A549 (cell line): ENCODE data around the gene KLKB1. TPM values are rescaled to one million over a fixed set of nuclear protein-coding genes. Genes with fewer than 3 reads are reported as not detected.

ENCODE experiments used
- ATAC-seq, 2 experiments: fragments of 200-7000 bp in 1 of 2; fragments of >200 bp in 1 of 2; cut with Nextera tagmentation in 1 of 2; cut with Tn5 transposase in 1 of 2; 3 replicates each; pipeline versions ENCODE4 v1.8.0 to v1.9.1; 2018 to 2020; ENCODE audit warnings: mild to moderate bottlenecking in 1 of 2, moderate library complexity in 1 of 2
- CTCF ChIA-PET: fragments of 300-600 bp; sonication (Branson Sonifier 250); formaldehyde crosslinking; extraction: SDS; loops from one replicate; lab custom pipeline; 2021; ENCODE audit warnings: antibody characterized with exemption, inconsistent platforms; lab: Yijun Ruan, JAX
- POLR2A ChIA-PET: fragments of 350-600 bp; formaldehyde crosslinking; extraction: SDS; loops from one replicate; lab custom pipeline; 2021; ENCODE audit warnings: antibody characterized with exemption, inconsistent platforms; lab: Yijun Ruan, JAX
- DNase-seq, 2 experiments: peaks; one replicate each; pipeline versions ENCODE4 v3.0.0 to v3.0.0-alpha.2; 2011 to 2016; ENCODE audit warnings: low read depth in 1 of 2, low spot score in 1 of 2
- FAIRE-seq: peaks from 2 replicates; lab custom pipeline; 2011; peaks lifted over from hg19 to GRCh38; lab: Jason Lieb, UNC
- H3K27ac ChIP-seq, 2 experiments: fragments of >200 bp; sonication (Bioruptor Twin); formaldehyde crosslinking; 3 replicates each; pipeline ENCODE4 v1.5.1; 2016 to 2017
- H3K4me1 ChIP-seq: fragments of >200 bp; sonication (Bioruptor Twin); formaldehyde crosslinking; 3 replicates; pipeline ENCODE4 v1.6.1; 2016
- H3K4me2 ChIP-seq: fragments of >200 bp; sonication (Bioruptor Twin); formaldehyde crosslinking; 3 replicates; pipeline ENCODE4 v1.6.1; 2016
- H3K4me3 ChIP-seq: fragments of >200 bp; sonication (Bioruptor Twin); formaldehyde crosslinking; 3 replicates; pipeline ENCODE4 v1.5.1; 2016
- H3K9me3 ChIP-seq: fragments of >200 bp; sonication (Bioruptor Twin); formaldehyde crosslinking; 3 replicates; pipeline ENCODE4 v1.6.1; 2016
- BCL3 ChIP-seq: fragments of >200 bp; sonication (Bioruptor Twin); formaldehyde crosslinking; IDR thresholded peaks from 3 replicates; pipeline ENCODE4 v1.6.1; 2016
- CBX2 ChIP-seq: fragments of 200-600 bp; sonication (generic); IDR thresholded peaks from 2 replicates; pipeline ENCODE4 v1.6.1; 2016; ENCODE audit warnings: low read depth, mild to moderate bottlenecking, borderline replicate concordance
- CTCF ChIP-seq: fragments of >200 bp; sonication (Bioruptor Twin); formaldehyde crosslinking; IDR thresholded peaks from 3 replicates; pipeline ENCODE4 v1.5.1; 2016
- ELK1 ChIP-seq: fragments of 150-350 bp; IDR thresholded peaks from 2 replicates; pipeline ENCODE4 v1.6.1; 2014; ENCODE audit warnings: low read depth, mild to moderate bottlenecking, low read length
- GATA3 ChIP-seq: IDR thresholded peaks from 2 replicates; pipeline ENCODE4 v1.6.1; 2012; ENCODE audit warnings: borderline replicate concordance
- HES2 ChIP-seq: fragments of >200 bp; sonication (Bioruptor Twin); formaldehyde crosslinking; IDR thresholded peaks from 2 replicates; pipeline ENCODE4 v1.6.1; 2016
- MYC ChIP-seq: IDR thresholded peaks from 2 replicates; pipeline ENCODE4 v1.6.1; 2012; ENCODE audit warnings: mild to moderate bottlenecking, inconsistent platforms, low read length, improper control_type of control experiment, borderline replicate concordance
- RAD21 ChIP-seq, 2 experiments: fragments of >200 bp in 1 of 2; sonication (Bioruptor Twin) in 1 of 2; formaldehyde crosslinking in 1 of 2; IDR thresholded peaks in 1 of 2; conservative IDR thresholded peaks in 1 of 2; 2 replicates in 1 of 2; 3 replicates in 1 of 2; pipeline ENCODE4 v1.6.1; 2012 to 2018; ENCODE audit warnings: inconsistent platforms in 1 of 2
- RFX5 ChIP-seq: fragments of 450-650 bp; IDR thresholded peaks from 2 replicates; pipeline ENCODE4 v1.7.1; 2014; ENCODE audit warnings: antibody characterized with exemption, mild to moderate bottlenecking, moderate library complexity
- RNF2 ChIP-seq: fragments of 200-600 bp; sonication (generic); IDR thresholded peaks from 2 replicates; pipeline ENCODE4 v1.6.1; 2016; ENCODE audit warnings: low read depth, mild to moderate bottlenecking, antibody characterized with exemption, moderate library complexity, borderline replicate concordance
- SMC3 ChIP-seq: fragments of >200 bp; sonication (Bioruptor Twin); formaldehyde crosslinking; IDR thresholded peaks from 3 replicates; pipeline ENCODE4 v1.6.1; 2018; ENCODE audit warnings: inconsistent platforms
- WGBS: methylation state at CpG from one replicate; pipeline ENCODE4 v1.1.6; 2017; ENCODE audit errors: missing lambda C conversion rate; 5-methylcytosine and 5-hydroxymethylcytosine counted together
- polyA plus RNA-seq, 4 experiments: library from polyadenylated mRNA; depleted of rRNA in 3 of 4; stranded (reverse); fragments of >200 nt; fragmentation: RNase III in 1 of 4; extraction: RNeasy Plus Mini Kit Qiagen cat#74134 plus additional on column Dnase treatment in 1 of 4; gene quantifications; 2 replicates in 3 of 4; 3 replicates in 1 of 4; pipeline ENCODE4 v1.2.3, GENCODE V29; 2011 to 2017

Gene KLKB1
- polyA plus RNA-seq, 2 of the 4 experiments (the other 2 are of a cell fraction) = 0.08 TPM; not detected in 1

- Histone ChIP-seq H3K4me2 (no peak overlapping the region), H3K9me3 (no peaks in the 10 kb centered on the region), H3K4me1 (no peaks in the 10 kb centered on the region), H3K27ac (no peak overlapping the region), H3K4me3 (no peak overlapping the region)
- ChIA-PET POLR2A (no interaction called here), CTCF (interaction anchor here (0.7 to 2.2 kb wide), 7 partner anchors 10 to 268 kb away, joined by 3 to 17 read pairs (median 5); partner anchors contain the start of gene MTNR1A)
- no peak for ATAC-seq
- WGBS = 51% methylated on average over 4 of the region's 4 CpGs
- no peak for DNase-seq
- no peak for FAIRE-seq
- no peak for TF ChIP-seq CBX2
- no peak for TF ChIP-seq HES2
- TF ChIP-seq, all 56 proteins: peak for 0
These were observed 69.2 kb downstream of the KLKB1 start for GRCh38 chr4:186296481-186296880.

GRCh38 chr4:186297013-186297645 lies 69.8 kb downstream of the KLKB1 start:
- CTCF ChIA-PET = interaction anchor here (0.7 to 2.2 kb wide), 7 partner anchors 9 to 290 kb away, joined by 3 to 17 read pairs (median 5); no protein-coding TSS in a partner anchor
- TF ChIP-seq ELK1 (no peak), CTCF (peak; percentile 62), RAD21 (conservative IDR thresholded peaks at IDR 0.05 in 1 of 2, IDR thresholded peaks at IDR 0.05 in 1 of 2) (peak; percentile 74 to 75), SMC3 (peak; percentile 58; the same call in 2 of the 3 replicates)
- FAIRE-seq = no peak
- peak in 1 of 2 experiments; percentile 56; a peak in 3 of 6 replicates for ATAC-seq
- no peaks in the 10 kb centered on the region for H3K9me3 ChIP-seq
- no peaks in the 10 kb centered on the region for H3K4me1 ChIP-seq
- H3K27ac ChIP-seq = no peak overlapping the region
- H3K4me2 ChIP-seq = no peak overlapping the region
- H3K4me3 ChIP-seq = no peak overlapping the region
- 59% methylated on average over 16 of the region's 21 CpGs for WGBS
- DNase-seq = peak; percentile 23 to 54
- POLR2A ChIA-PET = no interaction called here

- 93% methylated on average over 25 of the region's 39 CpGs for WGBS
- Histone ChIP-seq H3K4me1 (no peaks in the 10 kb centered on the region), H3K4me3 (no peak overlapping the region), H3K4me2 (no peak overlapping the region), H3K9me3 (no peaks in the 10 kb centered on the region), H3K27ac (no peak overlapping the region)
- DNase-seq (no peak), ATAC-seq (no peak), FAIRE-seq (no peak)
- CTCF ChIA-PET = interaction anchor here (1.5 to 2.2 kb wide), 3 partner anchors 10 to 289 kb away, joined by 3 to 7 read pairs (median 7); no protein-coding TSS in a partner anchor
- POLR2A ChIA-PET = no interaction called here
- TF ChIP-seq RAD21 (conservative IDR thresholded peaks at IDR 0.05 in 1 of 2, IDR thresholded peaks at IDR 0.05 in 1 of 2) = no peak
- no peak for TF ChIP-seq GATA3
- no peak for TF ChIP-seq BCL3
- TF ChIP-seq MYC = no peak
- no peak for TF ChIP-seq RFX5
- no peak for TF ChIP-seq RNF2
- TF ChIP-seq SMC3 = no peak
These were observed 70.8 kb downstream of the KLKB1 start for GRCh38 chr4:186298031-186298647.
